Gastroesophageal sphincter (tissue), 4 donors: ENCODE measurements around the gene GPHA2. TPM values are rescaled to one million over a fixed set of nuclear protein-coding genes. Genes with fewer than 3 reads are reported as not detected.

Source experiments
- ATAC-seq: fragments of 150-250 bp; one replicate; pipeline ENCODE4 v1.9.1; 2016; ENCODE audit warnings: mild to moderate bottlenecking, moderate library complexity
- H3K27ac ChIP-seq, 4 donors: fragments of 200-600 bp; sonication (generic) in 3 of 4; 1 replicate in 3 of 4; 2 replicates in 1 of 4; pipeline ENCODE4 v1.5.1; 2016 to 2019
- H3K27me3 ChIP-seq: fragments of 200-600 bp; sonication (generic); one replicate; pipeline ENCODE4 v1.5.1; 2019
- H3K36me3 ChIP-seq, 2 donors: fragments of 200-600 bp; sonication (generic); one replicate each; pipeline ENCODE4 v1.5.1; 2019; ENCODE audit warnings: control low read depth in 1 of 2
- H3K4me1 ChIP-seq, 3 donors: fragments of 200-600 bp; sonication (generic); 1 replicate in 2 of 3; 2 replicates in 1 of 3; pipeline ENCODE4 v1.5.1; 2016 to 2019; ENCODE audit warnings: control low read depth in 2 of 3
- H3K4me3 ChIP-seq, 2 donors: fragments of 200-600 bp; sonication (generic); one replicate each; pipeline ENCODE4 v1.5.1; 2019; ENCODE audit warnings: mild to moderate bottlenecking in 1 of 2, moderate library complexity in 1 of 2
- H3K9me3 ChIP-seq, 3 donors: fragments of 200-600 bp; sonication (generic); one replicate each; pipeline ENCODE4 v1.5.1; 2017 to 2019; ENCODE audit warnings: control low read depth in 2 of 3
- CTCF ChIP-seq, 4 experiments: fragments of 200-600 bp in 2 of 4; fragments of 450-650 bp in 2 of 4; sonication (generic) in 1 of 4; IDR thresholded peaks; one replicate each; pipeline ENCODE4 v1.5.1; 2017 to 2019; ENCODE audit warnings: antibody characterized with exemption in 4 of 4, mild to moderate bottlenecking in 2 of 4, moderate library complexity in 2 of 4
- EP300 ChIP-seq: sonication (generic); formaldehyde crosslinking; IDR thresholded peaks from one replicate; pipeline ENCODE4 v1.6.1; 2017; ENCODE audit warnings: antibody characterized with exemption, mild to moderate bottlenecking
- POLR2A ChIP-seq, 2 donors: fragments of 450-650 bp; IDR thresholded peaks; one replicate each; pipeline ENCODE4 v1.6.1; 2017; ENCODE audit warnings: antibody characterized with exemption in 2 of 2, mild to moderate bottlenecking in 2 of 2, moderate library complexity in 1 of 2
- POLR2AphosphoS5 ChIP-seq: sonication (generic); formaldehyde crosslinking; IDR thresholded peaks from one replicate; pipeline ENCODE4 v1.6.1; 2017; ENCODE audit warnings: antibody characterized with exemption
- WGBS, 2 donors: methylation state at CpG; one replicate each; pipeline ENCODE4 v1.1.5; 2018; ENCODE audit warnings: low coverage in 1 of 2; 5-methylcytosine and 5-hydroxymethylcytosine counted together
- total RNA-seq, 4 donors: library from RNA; depleted of rRNA; stranded (reverse); fragments of >200 nt; gene quantifications; one replicate each; pipeline ENCODE4 v1.1.0, GENCODE V29; 2016

GPHA2 gene
- total RNA-seq, 4 donors from 2014 or later: not detected

GRCh38 chr11:64917663-64917995 lies 18.1 kb downstream of the GPHA2 start:
- ATAC-seq: no peak
- Histone ChIP-seq H3K4me1 (peaks cover 2 to 44% (median 19%) of the 10 kb centered on the region in 3 donors), H3K9me3 (no peaks in the 10 kb centered on the region), H3K4me3 (peak overlapping the region; percentile 52 to 74), H3K27me3 (no peaks in the 10 kb centered on the region), H3K36me3 (peaks cover 0 to 21% of the 10 kb centered on the region in 2 donors), H3K27ac (peak overlapping the region; percentile 80 to 86 (median 82))
- 5 to 10% methylated on average over 4 to 6 of the region's 6 CpGs for WGBS, 2 donors
- TF ChIP-seq CTCF (IDR thresholded peaks at IDR 0.05) (peak in 1 of 4 experiments; percentile 8), EP300 (no peak), POLR2A (IDR thresholded peaks at IDR 0.05) (no peak)

GRCh38 chr11:64916775-64917662 lies 18.7 kb downstream of the GPHA2 start, which contains the start of gene ATG2A:
TSS of gene ATG2A (minus strand) at chr11:64917209. CDS start at chr11:64917135, 74 bp downstream.
- Histone ChIP-seq H3K4me3 (peak within 1 kb of the TSS; percentile 74 to 78), H3K36me3 (peaks cover 0 to 27% of the 10 kb centered on the region in 2 donors), H3K27ac (peak within 1 kb of the TSS; percentile 80 to 88 (median 82)), H3K9me3 (no peaks in the 10 kb centered on the region), H3K4me1 (peaks cover 2 to 44% (median 19%) of the 10 kb centered on the region in 3 donors), H3K27me3 (no peaks in the 10 kb centered on the region)
- TF ChIP-seq POLR2AphosphoS5 (peak; percentile 82), CTCF (IDR thresholded peaks at IDR 0.05) (no peak), POLR2A (IDR thresholded peaks at IDR 0.05) (peak; percentile 88 to 89)
- WGBS, 2 donors: 0% methylated on average over 2 to 12 of the region's 57 CpGs
- ATAC-seq: peak; percentile 99

- no peak for TF ChIP-seq EP300
- TF ChIP-seq POLR2AphosphoS5: no peak
- TF ChIP-seq CTCF (IDR thresholded peaks at IDR 0.05): no peak
- TF ChIP-seq POLR2A (IDR thresholded peaks at IDR 0.05): no peak
- Histone ChIP-seq H3K36me3 (peaks cover 0 to 35% of the 10 kb centered on the region in 2 donors), H3K4me3 (peak overlapping the region; percentile 74 to 78), H3K9me3 (no peaks in the 10 kb centered on the region), H3K27me3 (no peaks in the 10 kb centered on the region), H3K27ac (peak overlapping the region; percentile 58 to 88 (median 82)), H3K4me1 (peaks cover 2 to 44% (median 19%) of the 10 kb centered on the region in 3 donors)
- ATAC-seq: no peak
- 0 to 30% methylated on average over 2 to 5 of the region's 23 CpGs for WGBS, 2 donors
Observed at GRCh38 chr11:64916040-64916774, 19.5 kb downstream of the GPHA2 start.

GRCh38 chr11:64915376-64915887 lies 20.3 kb downstream of the GPHA2 start:
- Histone ChIP-seq H3K27ac (peak overlapping the region in 1 of 4 donors; percentile 84), H3K9me3 (no peaks in the 10 kb centered on the region), H3K4me1 (peaks cover 2 to 44% (median 19%) of the 10 kb centered on the region in 3 donors), H3K27me3 (no peaks in the 10 kb centered on the region), H3K4me3 (peak overlapping the region in 1 of 2 donors; percentile 74), H3K36me3 (peaks cover 0 to 43% of the 10 kb centered on the region in 2 donors)
- ATAC-seq: no peak
- TF ChIP-seq POLR2AphosphoS5 (no peak), EP300 (no peak), POLR2A (IDR thresholded peaks at IDR 0.05) (no peak), CTCF (IDR thresholded peaks at IDR 0.05) (no peak)
- 53 to 67% methylated on average over 3 to 4 of the region's 7 CpGs for WGBS, 2 donors
